ENCODE measurements around the gene USP11. TPM values are rescaled to one million over a fixed set of nuclear protein-coding genes. Genes with fewer than 3 reads are reported as not detected.

Gene USP11
- total and polyA plus RNA-seq, 2 of the 8 experiments (the other 6 are each of a cell fraction or from before 2014, with no cell fraction given): 40.9 to 84.0 TPM

DNA sequence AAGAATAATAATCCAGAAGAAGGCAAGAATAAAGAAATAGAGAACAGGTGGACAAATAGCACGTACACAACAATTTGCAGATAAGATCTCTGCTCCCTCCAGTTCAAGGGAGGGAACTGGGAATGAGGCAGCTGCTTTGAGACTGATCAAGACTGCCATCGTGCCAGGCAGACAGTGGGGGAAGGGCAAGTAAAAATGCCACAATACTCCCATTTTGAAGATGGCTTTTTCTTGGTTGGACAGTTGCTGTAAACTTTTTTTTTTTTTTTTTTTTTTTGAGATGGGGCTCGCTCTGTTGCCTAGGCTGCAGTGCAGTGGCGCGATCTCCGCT is 17.2 kb downstream of the USP11 start:
- Histone ChIP-seq H3K79me2 (ENCODE audit: control insufficient read depth in 1 of 2, insufficient read depth in 2 of 2, low read length in 2 of 2) (no peaks in the 10 kb centered on the region), H2AK5ac (ENCODE audit: low read depth, low read length) (no peak overlapping the region), H2BK12ac (ENCODE audit: low read depth, low read length) (no peak overlapping the region), H3K27ac (ENCODE audit: low read depth, low read length) (no peak overlapping the region), H3K56ac (replicated peaks; ENCODE audit: insufficient read length, low read depth, low read length) (no peak overlapping the region), H3K9ac (replicated peaks in 1 of 4; ENCODE audit: extremely low read depth in 1 of 4, low read depth in 3 of 4, low read length in 3 of 4) (no peak overlapping the region), H3K4ac (replicated peaks; ENCODE audit: insufficient read length, low read depth, low read length) (no peak overlapping the region), H3K79me1 (ENCODE audit: low read depth, low read length) (no peaks in the 10 kb centered on the region), H3K4me2 (ENCODE audit: insufficient read depth in 1 of 2, low read depth in 2 of 2, low read length in 2 of 2) (no peak overlapping the region), H2BK20ac (ENCODE audit: low read length) (no peak overlapping the region), H4K5ac (ENCODE audit: insufficient read length, low read depth, low read length) (no peak overlapping the region), H3K36me3 (ENCODE audit: control insufficient read depth in 2 of 4, insufficient read depth in 4 of 4, low read length in 3 of 4) (peaks cover 2 to 17% (median 11%) of the 10 kb centered on the region in 4 experiments; a peak in 4 of 8 replicates), H2AFZ (ENCODE audit: low read length) (no peak overlapping the region), H3K14ac (ENCODE audit: insufficient read length) (no peak overlapping the region), H3K9me3 (ENCODE audit: insufficient read depth in 2 of 2, low read depth in 1 of 2, low read length in 1 of 2) (no peaks in the 10 kb centered on the region), H2BK15ac (ENCODE audit: low read length) (no peak overlapping the region), H3K23ac (ENCODE audit: insufficient read length) (no peak overlapping the region), H2BK5ac (ENCODE audit: low read depth, low read length) (no peak overlapping the region), H4K91ac (replicated peaks; ENCODE audit: insufficient read length, low read length) (no peak overlapping the region), H3K18ac (ENCODE audit: extremely low read depth, low read length) (no peak overlapping the region), H3K4me3 (ENCODE audit: extremely low read depth in 1 of 4, insufficient read depth in 2 of 4, low read depth in 3 of 4, low read length in 4 of 4) (no peak overlapping the region), H3K27me3 (replicated peaks in 1 of 4; ENCODE audit: control insufficient read depth in 3 of 4, extremely low read depth in 1 of 4, insufficient read depth in 3 of 4, low read length in 3 of 4) (no peaks in the 10 kb centered on the region), H2BK120ac (replicated peaks; ENCODE audit: low read depth, low read length) (no peak overlapping the region), H4K20me1 (replicated peaks in 1 of 2; ENCODE audit: control insufficient read depth in 1 of 2, insufficient read depth in 2 of 2, low read length in 2 of 2) (no peaks in the 10 kb centered on the region), H3K23me2 (ENCODE audit: low read depth, low read length) (no peaks in the 10 kb centered on the region), H3K4me1 (replicated peaks in 1 of 4; ENCODE audit: control insufficient read depth in 3 of 4, insufficient read depth in 4 of 4, low read length in 3 of 4) (no peaks in the 10 kb centered on the region), H4K8ac (ENCODE audit: extremely low read depth, insufficient read depth, low read length) (no peak overlapping the region)
- no peak for DNase-seq (ENCODE audit: low read depth in 1 of 2, low spot score in 2 of 2)
- CTCF ChIA-PET (ENCODE audit: partially characterized antibody): interaction anchor here (1.0 kb wide), 1 partner anchor 133 kb away, joined by 4 read pairs; no protein-coding TSS in a partner anchor
- POLR2A ChIA-PET (ENCODE audit: partially characterized antibody): interaction anchor here (0.7 to 1.9 kb wide), 4 partner anchors 10 to 71 kb away, joined by 3 to 7 read pairs (median 6); partner anchors contain the start of gene USP11
- 98% methylated on average over 6 of the region's 6 CpGs; no CpG with 5 or more reads in 1 of the 2 experiments for WGBS, 2 experiments (ENCODE audit: extremely low coverage in 1 of 2, insufficient coverage in 1 of 2, insufficient read length in 1 of 2, insufficient replicate concordance in 2 of 2, low coverage in 1 of 2, low lambda C conversion rate in 2 of 2, missing lambda C conversion rate in 1 of 2)
- FAIRE-seq: no peak
- TF ChIP-seq ASH2L (IDR thresholded peaks at IDR 0.05; ENCODE audit: low read length) (no peak), CEBPB (IDR thresholded peaks at IDR 0.05; ENCODE audit: low read depth, low read length) (no peak), NANOG (IDR thresholded peaks at IDR 0.05; ENCODE audit: insufficient read depth, low read depth, low read length, poor library complexity, severe bottlenecking) (no peak), CBX5 (IDR thresholded peaks at IDR 0.05; ENCODE audit: low read depth, low read length) (no peak), GTF2F1 (IDR thresholded peaks at IDR 0.05; ENCODE audit: borderline replicate concordance, low read depth, low read length) (no peak)
- TF ChIP-seq, protein P1, sequence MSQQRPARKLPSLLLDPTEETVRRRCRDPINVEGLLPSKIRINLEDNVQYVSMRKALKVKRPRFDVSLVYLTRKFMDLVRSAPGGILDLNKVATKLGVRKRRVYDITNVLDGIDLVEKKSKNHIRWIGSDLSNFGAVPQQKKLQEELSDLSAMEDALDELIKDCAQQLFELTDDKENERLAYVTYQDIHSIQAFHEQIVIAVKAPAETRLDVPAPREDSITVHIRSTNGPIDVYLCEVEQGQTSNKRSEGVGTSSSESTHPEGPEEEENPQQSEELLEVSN (IDR thresholded peaks at IDR 0.05): no peak

All from H1 (cell line).